H1 (cell line): Measurements from ENCODE around the gene GREB1L.

Experiments
- CHD1 ChIP-seq: IDR thresholded peaks from 2 replicates; pipeline ENCODE4 v1.6.1; 2012; ENCODE audit warnings: low read depth, low read length, improper control_type of control experiment
- CREB1 ChIP-seq: IDR thresholded peaks from 2 replicates; pipeline ENCODE4 v1.6.1; 2012; ENCODE audit warnings: inconsistent platforms
- CTCF ChIP-seq, 3 experiments: IDR thresholded peaks; 1 replicate in 2 of 3; 2 replicates in 1 of 3; pipeline versions ENCODE4 v1.5.1 to v1.6.1; 2011; ENCODE audit warnings: low read length in 3 of 3, mild to moderate bottlenecking in 3 of 3, inconsistent platforms in 2 of 3, low read depth in 1 of 3, moderate library complexity in 1 of 3; ENCODE audit not compliant: insufficient read depth in 1 of 3; ENCODE audit errors: control extremely low read depth in 1 of 3
- EZH2 ChIP-seq: fragments of 200-600 bp; sonication (generic); IDR thresholded peaks from 2 replicates; pipeline ENCODE4 v1.7.1; 2012; ENCODE audit warnings: low read depth, mild to moderate bottlenecking, moderate library complexity, low read length, inconsistent platforms; ENCODE audit not compliant: severe bottlenecking
- GABPA ChIP-seq: IDR thresholded peaks from 2 replicates; pipeline ENCODE4 v1.6.1; 2011; ENCODE audit warnings: mild to moderate bottlenecking, low read length, moderate library complexity, borderline replicate concordance; ENCODE audit not compliant: insufficient read depth
- JUND ChIP-seq: IDR thresholded peaks from 2 replicates; pipeline ENCODE4 v1.6.1; 2011; ENCODE audit warnings: mild to moderate bottlenecking, improper control_type of control experiment, low read length
- MAFK ChIP-seq: IDR thresholded peaks from 2 replicates; pipeline ENCODE4 v1.6.1; 2012; ENCODE audit warnings: low read depth, mild to moderate bottlenecking, improper control_type of control experiment, low read length
- POLR2A ChIP-seq, 2 experiments: IDR thresholded peaks; 1 replicate in 1 of 2; 2 replicates in 1 of 2; pipeline ENCODE4 v1.6.1; 2011; ENCODE audit warnings: low read depth in 2 of 2, low read length in 2 of 2, mild to moderate bottlenecking in 2 of 2; ENCODE audit errors: control extremely low read depth in 1 of 2
- POLR2AphosphoS5 ChIP-seq: IDR thresholded peaks from 2 replicates; pipeline ENCODE4 v1.6.1; 2011; ENCODE audit warnings: low read depth, low read length
- RFX5 ChIP-seq: IDR thresholded peaks from 2 replicates; pipeline ENCODE4 v1.6.1; 2011; ENCODE audit warnings: low read depth, low read length, improper control_type of control experiment, borderline replicate concordance
- RXRA ChIP-seq: IDR thresholded peaks from 2 replicates; pipeline ENCODE4 v1.6.1; 2011; ENCODE audit warnings: low read depth, mild to moderate bottlenecking, low read length, moderate library complexity; ENCODE audit not compliant: insufficient read depth
- YY1 ChIP-seq: IDR thresholded peaks from 2 replicates; pipeline ENCODE4 v1.6.1; 2011; ENCODE audit warnings: low read depth, mild to moderate bottlenecking, low read length

GRCh38 chr18:21270453-21270852, 28.4 kb downstream of the GREB1L start:
- TF ChIP-seq POLR2A (IDR thresholded peaks at IDR 0.05; ENCODE audit: control extremely low read depth in 1 of 2, low read depth in 2 of 2, low read length in 2 of 2) (no peak), EZH2 (no peak), CREB1 (no peak), YY1 (no peak), POLR2AphosphoS5 (no peak), GABPA (no peak), RXRA (no peak), CHD1 (no peak), JUND (no peak), RFX5 (no peak), CTCF (IDR thresholded peaks at IDR 0.05; ENCODE audit: control extremely low read depth in 1 of 3, insufficient read depth in 1 of 3, low read depth in 1 of 3, low read length in 3 of 3) (no peak), MAFK (no peak)
